HG02840 (cell line): Measurements from ENCODE around the gene MVD.
A peak's percentile ranks its signal among the peaks of the same experiment; 100 is the strongest.

Experiments used
- ATAC-seq: cut with Tn5 transposase; IDR thresholded peaks from one replicate; pipeline ENCODE4 v1.9.1; 2021; ENCODE audit warnings: mild to moderate bottlenecking, moderate library complexity, moderate number of reproducible peaks; ENCODE audit not compliant: unreplicated experiment, low FRiP score

Gene MVD

DNA sequence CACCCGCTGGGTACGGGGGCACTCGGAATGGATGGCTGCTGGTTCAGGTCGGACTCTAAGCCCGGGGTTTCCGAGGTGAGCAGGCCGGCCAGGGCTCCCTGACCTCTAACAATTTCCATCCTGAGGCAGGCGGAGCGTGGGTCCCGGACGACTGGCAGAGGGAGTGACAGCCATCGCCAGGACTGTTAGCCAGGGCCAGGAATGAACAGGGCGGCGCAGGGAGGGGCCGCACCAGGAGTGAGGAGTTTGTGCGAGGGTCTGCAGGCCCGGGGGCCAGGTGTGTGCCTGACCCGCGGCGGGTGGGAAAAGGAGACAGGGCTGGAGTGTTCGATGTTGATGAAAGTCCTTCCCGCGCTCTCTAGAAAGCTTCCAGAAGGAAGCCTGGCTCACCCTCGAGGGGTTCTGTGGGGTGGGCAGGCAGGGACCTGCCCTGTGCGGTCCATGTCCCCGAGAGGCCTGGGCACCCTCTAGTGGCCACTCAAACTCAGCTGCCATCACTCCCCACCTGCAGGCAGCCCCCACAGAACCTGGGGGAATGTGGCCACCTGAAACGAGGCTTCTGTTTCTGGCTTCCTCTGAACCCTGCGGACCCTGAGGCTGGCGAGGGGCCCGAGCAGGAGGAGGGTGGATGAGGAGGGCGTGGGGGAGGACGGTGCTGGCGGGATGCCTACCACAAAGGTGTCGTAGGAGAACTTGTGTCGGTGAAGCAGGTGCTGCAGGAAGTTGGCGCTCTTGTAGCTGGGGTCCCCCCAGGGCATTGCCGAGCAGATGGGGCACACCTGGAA, 35.1 kb upstream of the MVD start:
- no peak for ATAC-seq

DNA sequence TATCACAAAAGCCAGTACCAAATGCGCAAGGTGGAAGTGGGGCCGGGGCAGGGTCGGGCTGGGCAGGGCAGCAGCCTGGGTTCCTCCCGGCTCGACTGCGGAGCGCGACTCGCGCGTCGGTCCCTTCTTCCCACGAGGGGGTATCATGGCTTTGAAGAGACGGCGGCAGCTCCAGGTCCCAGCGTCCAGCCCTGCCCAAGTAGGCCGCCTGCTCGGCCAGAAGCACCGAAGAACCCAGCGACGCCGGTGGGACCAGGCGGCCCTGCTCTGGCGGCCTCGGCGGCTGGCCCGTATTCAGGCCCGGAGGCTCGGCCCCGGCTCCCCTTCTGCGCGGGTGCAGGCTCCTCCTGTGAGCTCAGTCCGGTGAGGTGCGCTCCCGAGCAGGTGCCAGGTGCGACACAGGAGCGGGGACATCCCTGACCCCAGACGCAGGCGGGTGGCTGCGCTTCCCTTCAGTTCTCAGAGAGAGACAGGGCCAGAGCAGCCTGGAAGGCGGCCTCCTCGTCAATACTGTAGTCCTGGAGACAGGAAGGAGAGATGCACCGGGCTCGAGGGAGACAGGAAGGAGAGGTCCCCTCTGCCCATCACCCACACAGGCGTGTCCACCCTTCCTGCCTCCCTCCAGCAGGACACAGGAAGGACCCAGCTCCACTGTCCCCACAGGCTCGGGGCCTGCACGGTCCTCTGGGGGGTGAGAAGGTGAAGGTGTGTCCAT, 34.4 kb upstream of the MVD start:
- ATAC-seq = no peak

DNA sequence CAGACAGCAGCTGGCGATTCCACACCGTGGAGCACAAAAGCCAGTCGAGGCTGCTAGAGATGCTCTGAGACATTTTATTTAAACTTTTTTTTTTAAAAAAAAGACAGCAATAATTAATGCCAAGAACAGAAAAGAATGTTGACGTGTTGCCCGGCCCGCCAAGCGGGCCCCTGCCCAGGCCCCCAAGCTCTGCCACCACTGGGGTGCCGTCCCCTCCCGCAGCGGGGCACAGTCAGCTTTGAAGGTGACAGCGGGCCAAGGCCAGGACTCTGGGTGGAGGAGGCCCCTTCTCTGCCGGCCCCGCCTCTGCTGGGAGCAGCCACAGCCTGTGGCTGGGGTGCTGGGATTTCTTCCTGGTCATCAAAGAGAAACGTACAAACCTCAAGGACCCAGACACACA, 33.5 kb upstream of the MVD start:
- no peak for ATAC-seq

DNA sequence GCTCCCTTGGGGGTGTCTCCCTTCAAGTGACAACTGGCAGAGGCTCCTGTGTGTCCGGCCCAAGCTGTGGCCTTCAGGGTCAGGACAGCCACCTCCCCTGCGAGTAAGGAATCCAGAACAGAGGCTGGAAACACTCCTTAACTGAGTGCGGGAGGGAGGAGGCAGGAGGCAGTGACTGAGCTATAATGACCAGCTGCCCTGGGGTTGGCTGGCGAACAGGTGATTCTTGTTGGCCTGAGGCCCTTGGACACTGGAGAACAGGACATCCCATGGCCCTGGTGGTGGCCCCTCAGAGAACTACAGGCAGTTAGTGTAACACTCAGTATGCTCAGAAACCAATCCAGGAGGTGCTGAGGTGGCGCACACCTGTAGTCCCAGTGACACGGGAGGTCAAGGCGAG, 32.9 kb upstream of the MVD start:
- ATAC-seq = no peak

DNA sequence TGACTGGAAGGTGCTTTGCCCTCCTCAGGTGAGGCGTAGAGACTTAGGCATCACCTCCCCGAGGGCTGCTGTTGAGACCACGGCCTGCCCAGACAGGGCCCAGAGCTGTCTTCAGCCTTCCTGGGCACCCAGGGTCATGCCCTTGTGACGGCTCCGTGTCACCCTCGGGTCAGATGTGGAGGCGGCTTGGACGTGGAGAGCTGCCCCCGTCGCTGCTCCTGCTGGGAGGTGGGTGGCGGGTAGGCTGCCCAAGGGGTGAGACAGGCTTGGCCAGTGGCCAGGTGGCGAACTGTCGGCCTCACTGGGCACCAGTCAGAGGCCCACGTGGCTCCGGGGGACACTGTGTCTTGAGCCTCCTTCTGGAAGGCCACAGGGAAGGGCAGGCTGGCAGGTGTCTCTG, 32.3 kb upstream of the MVD start:
- ATAC-seq = no peak

DNA sequence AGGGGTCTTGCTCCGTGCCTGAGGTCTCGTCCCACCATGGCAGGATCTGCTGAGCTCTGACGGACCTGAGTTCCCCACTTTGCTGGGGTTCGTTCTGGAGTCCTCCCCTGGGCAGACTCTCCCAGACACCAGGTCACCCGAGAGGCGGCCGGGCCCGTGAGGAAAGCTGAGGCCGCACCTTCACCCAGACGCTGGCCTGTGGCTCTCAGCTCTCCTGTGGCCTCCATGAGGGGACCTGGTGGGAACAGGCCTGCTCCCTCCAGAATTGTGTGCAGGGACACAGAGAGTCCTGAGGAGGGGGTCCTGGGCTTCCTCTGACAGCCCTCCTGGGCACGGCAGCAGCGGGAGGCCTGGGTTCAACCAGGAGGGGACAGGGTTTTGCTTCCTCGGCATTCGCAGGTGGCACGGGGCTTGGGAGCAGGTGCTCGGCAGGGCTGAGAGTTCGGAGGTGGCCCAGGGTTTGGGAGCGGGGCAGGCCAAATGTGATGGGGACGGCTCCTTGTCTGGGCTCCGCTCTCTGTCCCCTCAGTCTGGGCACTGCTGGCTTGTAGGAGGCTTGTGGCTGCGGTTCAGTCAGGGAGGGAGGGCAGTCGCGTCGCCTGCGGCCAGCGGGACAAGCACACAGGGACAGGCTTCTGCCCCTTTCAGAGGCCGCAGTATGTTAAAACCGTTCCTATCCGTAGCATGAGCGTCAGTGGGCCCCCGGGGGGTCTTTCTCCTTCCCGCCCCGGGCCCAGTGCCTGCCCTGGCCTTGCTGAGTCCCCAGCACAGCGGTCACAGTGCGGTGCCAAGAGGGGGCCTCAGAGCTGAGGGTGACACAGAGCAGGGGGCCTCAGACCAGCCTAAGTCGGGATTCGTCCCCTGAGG, 31.6 kb upstream of the MVD start:
- no peak for ATAC-seq

DNA sequence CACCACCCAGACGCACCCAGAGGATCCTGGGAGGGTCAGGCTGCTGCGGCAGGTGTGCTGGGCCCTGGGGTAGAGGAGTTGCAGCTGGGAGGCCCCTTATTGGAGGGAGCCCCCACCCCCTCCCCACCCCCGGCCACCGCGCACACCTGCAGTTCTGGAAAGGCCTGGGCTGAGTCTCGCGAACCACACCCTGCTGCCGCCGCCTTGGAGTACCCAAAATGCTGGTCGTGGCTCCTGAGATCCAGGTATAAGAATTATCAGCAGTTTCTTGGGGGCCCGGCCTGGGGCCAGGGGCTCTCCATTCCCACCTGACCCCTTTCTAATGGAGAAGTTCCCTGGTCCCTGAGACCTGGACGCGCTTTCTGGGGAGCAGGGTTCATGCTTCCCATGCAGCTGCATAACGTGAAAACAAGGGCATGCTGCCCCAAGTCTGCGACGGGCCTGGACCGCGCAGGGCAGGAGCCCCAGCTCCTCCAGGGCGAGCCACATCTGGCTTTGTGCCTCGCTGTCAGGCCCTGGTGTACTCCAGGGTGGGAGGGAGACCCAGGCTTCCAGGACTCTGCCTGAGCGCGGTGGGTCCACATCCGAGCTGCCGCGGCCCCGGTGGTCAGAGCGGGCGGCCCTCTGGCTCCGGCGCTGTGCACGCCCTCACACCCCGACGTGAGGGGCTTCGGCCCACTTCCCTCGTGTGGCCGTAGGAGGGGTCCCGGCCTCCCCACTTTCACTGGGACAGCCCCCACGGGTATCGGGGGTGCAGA, 30.7 kb upstream of the MVD start:
- no peak for ATAC-seq

DNA sequence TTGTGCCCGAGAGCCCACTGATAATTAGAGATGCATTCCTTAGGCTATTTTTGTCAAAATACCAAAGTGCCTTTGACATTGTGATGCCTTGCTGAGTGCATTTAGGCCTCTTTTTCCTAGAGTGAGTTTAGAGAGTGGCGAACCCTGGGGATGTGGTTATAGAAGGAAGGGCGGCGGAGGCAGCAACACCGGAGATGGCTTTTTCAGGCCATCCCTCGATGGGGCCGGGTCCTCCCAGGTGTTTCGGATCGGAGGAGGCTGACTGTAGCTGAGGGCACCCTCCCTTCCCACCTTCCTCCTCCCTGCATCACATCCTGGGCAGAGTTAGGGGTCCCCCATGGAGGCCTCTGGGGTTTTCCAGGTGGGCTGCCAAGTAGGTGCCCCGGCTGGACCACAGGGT, 30.0 kb upstream of the MVD start:
- ATAC-seq = no peak

DNA sequence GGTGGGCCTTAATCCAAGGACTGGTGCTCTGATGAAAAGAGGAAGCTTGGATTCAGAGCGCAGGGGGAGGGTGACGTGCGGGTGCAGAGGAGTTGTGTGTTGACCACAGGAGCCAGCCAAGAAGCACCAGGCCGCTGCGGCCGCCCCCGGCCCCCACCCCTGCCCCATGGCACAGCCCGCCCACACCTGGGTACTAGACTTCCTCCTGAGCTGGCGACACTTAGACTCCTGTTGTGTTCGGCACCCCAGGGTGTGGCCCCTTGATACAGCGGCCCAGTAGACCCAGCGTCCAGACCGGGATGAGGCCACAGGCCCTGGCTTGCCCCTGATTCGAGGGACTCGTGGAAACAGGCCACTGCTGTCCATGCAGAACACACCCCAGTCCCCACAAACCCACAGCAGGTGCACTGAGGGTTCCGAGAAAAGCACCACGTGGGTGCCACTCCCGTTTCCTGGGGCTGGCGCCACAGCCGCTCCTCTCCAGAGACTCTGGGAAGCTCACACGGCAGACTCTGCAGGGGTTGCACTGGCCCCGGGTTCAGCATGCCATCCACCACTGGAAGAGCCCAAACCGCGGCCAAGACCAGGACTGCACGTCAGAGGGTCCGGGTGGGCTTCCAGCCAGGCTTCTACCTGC, 29.2 kb upstream of the MVD start:
- ATAC-seq = no peak

DNA sequence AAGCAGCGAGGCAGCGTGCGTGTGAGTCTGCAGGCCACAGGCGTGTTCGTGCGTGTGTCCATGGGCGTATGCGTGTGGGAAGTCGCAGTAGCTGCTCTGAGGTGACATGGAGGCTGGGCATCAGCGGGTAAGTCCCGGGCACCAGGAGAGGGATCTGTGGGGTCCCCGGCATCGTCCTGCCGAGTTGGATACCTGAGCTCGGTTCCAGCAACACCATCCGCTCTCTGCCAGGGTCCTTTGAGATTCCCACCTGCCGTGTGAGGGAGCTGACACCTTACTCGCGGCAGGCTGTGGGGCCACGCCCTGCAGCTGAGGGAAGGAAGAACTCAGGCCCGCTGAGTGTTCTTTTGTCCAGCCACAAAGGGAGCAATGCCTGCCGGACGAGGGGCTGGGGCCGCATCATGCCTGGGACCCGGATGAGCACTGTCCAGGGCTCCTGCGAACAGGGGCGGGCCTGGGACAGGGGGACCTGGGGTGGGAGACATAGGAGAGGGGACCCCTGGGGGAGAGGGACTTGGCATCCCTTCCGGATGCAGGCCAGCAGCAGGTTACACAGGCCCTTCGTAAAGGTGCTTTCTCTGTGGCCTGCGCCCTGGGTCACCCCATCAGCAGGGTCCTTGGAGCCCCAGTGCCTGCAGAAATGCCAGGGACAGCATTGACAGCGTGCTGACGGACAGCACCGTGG, 28.4 kb upstream of the MVD start:
- ATAC-seq = no peak

DNA sequence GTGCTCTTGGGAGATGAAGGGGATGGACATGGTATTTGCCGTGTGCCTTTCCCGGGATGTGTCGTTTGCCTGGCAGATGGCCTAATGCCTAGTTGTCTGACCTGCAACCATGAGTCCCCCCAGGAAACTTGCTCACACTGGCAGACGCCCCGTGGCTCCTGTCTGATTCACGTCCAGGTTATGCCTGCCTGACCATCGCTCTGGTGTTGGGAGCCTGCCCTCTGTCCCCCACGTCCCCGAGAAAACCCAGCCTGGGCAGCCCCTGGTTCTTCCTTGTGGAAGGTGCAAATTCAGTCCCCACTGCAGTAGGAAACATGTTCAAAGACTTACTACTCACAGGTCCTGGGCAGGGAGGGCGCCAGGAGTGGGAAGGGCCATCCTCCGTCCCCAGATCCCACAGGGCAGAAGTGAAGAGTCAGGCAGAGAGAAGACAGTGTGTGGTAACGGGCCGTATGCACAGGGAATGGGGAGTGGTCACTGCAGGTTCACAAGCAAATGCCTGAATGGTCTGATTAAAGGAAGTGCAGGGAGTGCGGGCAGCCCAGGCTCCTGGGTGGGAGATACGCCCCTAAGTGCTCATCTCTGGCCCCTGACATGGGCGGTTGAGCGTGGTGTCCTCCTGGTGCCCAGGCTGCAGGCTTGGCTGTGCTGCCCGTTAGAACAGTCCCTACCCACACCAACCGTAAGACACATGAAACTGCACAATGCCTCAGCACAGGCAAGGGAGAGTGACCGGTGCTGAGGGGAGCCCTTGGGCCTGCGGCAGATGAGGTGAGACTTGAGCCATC, 27.6 kb upstream of the MVD start:
- no peak for ATAC-seq

DNA sequence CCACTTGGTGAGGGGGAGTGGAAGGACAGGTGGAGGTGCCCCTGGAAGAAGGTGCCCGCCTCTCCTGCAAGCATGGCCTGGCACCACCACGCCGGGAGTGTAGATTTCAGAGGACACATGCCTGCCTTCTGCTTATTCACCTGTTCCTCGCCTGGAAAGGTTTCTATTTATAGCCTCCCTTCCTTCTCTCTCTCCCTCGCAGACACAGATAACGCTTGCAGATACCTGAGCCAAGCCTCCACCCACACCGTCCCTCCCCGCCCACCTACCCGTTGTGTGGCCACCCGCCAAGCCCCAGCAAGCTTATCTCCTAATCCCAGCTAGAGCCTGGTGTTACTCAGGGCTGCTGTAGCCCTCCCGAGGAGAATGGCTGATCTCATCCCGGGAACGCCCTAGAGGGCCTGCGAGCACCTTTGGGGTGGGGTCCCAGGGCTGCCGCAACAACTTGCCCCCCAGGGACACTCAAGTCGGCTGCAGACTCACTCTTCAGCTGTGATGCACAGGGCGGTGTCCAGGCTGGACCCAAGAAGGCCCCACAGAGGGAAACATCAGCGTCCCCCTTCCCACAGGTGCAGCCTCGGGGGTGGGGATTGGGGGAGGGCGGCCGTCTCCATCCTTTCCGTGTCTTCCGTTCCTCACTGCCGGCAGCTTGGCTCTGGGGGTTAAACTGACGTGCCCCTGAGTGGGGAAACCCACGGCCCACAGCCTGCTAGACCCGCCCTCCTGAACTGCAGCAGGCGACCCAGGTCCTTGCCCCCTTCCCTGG, 25.3 kb upstream of the MVD start:
- ATAC-seq = no peak

DNA sequence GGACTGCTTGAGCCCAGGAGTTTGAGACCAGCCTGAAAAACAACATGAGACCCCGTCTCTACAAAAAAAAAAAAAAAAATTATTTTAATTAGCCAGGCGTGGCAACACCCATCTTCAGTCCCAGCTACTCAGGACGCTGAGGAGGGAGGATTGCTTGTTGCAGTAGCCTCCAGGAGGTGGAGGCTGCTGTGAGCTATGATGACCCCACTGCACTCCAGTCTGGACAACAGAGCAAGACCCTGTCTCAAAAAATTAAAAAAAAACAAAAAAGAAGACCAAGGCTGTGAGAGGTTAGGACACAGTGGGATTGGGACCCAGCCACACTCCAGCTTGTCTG, 24.8 kb upstream of the MVD start:
- no peak for ATAC-seq

DNA sequence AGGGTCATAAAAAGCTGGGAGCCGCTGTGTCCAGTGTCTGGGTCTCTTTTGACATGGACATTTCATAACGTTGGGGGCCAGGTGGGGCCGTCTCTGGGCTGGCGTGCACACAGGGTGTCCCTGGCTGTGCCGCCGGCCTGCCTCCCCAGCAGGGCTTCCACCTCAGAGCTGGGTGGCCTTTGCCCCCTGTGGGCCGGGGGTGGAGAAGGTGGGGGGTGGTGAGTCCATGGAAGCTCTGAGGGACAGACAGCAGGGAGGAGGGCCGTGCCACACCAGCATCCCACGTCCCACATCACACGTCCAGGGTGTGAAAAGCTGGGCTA, 24.3 kb upstream of the MVD start:
- ATAC-seq = no peak

DNA sequence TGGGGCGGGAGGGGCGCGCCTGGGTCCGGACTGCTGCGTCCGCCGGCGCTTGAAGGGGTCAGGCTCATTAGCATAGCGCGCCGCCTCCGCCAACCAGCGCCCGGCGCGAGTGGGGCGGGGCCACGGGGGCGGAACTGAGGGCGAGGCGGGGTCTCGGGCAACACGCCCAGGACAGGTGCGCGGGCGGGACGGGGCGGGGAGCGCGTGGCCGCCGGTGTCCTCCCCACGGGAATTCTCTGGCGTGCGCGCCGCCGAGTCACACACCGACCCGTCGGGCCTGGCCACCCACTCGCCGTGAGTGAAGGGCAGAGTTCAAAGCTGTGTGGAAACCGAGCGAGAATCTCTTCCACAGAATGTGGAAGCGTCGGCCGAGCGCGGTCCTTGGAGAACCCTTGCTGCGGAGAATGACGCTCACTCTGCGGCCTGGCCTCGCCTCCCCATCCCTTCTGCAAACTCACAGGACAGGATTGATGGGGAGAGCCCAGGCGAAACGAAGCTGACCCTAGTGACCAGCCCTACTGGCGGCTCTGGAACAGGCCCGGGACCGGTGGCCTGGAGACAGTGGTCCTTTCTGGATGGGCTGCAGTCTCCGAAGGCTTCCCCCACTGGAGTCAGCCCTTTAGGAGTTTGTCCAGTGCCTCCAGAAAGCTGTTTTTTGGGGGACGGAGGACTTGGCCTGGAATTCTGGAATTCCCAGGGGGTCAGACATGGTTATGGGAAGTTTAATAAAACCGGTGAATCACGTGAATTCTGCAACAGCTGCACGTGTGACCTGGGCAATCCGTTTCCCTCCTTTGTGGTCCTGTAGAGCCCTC, 23.8 kb upstream of the MVD start, which contains the start of gene SNAI3:
Gene SNAI3 (minus strand): TSS at position 69 of the 815 bp plus-strand sequence. CDS start 101 bp downstream, outside the sequence.
- peak; percentile 66 for ATAC-seq

DNA sequence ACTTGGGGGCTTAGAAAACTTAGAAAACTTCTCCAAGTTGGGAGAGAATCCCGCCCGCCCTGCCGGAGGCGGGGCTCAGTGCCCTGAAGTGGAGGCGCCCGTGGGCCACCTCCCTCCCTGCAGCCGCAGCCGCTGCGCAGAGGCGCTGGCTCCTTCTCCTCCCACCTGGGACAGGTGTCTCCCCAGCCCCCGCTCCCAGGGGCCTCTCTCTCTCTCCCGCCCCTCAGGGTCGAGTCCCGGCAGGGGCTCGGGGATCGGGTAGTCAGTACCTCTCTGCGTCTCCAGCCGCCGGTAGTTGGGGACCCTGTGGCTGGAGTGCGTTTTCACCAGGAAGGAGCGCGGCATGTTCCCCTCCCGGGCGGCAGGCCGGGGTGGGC, 23.2 kb upstream of the MVD start:
- ATAC-seq = no peak
